ENCODE data around the gene PRXL2A. TPM values are rescaled to one million over a fixed set of nuclear protein-coding genes. Genes with fewer than 3 reads are reported as not detected.
"Not testable (repeated sequence)": the region's sequence is repeated elsewhere in the genome, so short reads cannot be mapped to it uniquely, and the experiment has no call there.

The PRXL2A gene
- total RNA-seq, 1 donor from 2014 or later: 11.5 TPM

DNA sequence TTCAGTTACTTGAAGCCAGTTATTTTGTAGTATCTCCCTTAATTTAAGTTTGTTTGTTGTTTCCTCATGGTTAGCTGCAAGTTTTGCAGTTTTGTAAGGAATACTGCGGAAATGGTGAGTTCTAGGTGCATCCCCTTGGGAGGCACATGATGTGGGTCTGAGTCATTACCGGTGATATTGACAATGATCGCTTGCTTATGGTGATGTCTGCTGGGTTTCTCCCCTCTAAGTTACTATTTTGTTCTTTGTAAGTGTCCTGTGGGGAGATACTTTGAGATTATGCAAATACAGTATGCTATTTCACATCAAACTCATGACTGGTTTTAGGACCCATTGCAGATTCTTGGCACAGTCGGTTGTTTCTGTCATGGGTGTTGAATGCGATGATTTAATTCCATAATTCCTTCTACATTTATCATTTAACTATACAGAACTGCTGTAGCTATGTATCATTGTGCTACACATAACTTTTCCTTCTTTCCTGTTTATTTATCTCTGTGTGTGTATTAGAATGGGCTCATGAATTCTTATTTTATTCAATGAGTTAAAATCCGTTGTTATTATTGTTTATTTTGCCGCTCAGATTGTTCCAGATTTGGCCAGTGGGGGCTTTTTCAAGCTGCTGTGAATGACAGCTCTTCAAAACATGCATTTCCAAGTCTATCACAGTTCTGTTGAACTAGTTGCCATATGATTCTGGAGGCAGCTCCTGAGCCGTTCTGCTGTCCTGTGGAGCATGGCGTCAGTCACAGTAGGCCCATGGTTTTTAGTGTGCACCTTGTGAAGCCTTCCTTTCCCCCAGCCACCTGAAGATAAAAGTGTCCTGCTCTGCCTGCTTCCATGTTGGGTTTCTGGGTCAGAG, 64.1 kb downstream of the PRXL2A start:
- intact Hi-C loops (cut with micrococcal nuclease): no loop called here

DNA sequence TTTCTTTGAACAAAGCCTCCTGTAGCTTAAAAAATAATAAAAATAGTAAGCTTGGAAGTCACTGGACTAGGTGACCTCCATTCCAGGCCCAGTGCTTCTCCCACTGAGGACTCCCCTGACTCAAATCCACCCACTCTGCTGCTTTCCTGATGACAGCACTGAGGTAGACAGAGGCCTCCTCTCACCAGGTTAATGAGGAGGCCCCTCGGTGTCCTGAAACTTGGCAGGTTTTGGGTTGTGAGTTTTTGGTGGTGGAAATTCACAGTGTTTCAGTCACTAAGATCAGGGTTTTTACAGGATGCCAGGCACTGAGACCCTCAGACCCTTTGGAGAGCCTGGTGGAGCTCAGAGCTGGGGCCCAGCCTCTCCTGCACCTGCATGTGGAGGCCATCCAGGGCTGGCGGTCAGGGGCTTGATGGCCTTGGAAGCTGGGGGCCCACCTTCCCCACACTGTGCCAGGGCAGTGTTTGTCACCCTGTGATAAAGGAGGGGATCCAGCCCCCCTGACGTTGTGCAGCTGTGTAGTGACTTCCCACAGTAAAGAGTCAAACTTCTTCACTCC, 64.8 kb downstream of the PRXL2A start:
- intact Hi-C loops (cut with micrococcal nuclease): no loop called here

DNA sequence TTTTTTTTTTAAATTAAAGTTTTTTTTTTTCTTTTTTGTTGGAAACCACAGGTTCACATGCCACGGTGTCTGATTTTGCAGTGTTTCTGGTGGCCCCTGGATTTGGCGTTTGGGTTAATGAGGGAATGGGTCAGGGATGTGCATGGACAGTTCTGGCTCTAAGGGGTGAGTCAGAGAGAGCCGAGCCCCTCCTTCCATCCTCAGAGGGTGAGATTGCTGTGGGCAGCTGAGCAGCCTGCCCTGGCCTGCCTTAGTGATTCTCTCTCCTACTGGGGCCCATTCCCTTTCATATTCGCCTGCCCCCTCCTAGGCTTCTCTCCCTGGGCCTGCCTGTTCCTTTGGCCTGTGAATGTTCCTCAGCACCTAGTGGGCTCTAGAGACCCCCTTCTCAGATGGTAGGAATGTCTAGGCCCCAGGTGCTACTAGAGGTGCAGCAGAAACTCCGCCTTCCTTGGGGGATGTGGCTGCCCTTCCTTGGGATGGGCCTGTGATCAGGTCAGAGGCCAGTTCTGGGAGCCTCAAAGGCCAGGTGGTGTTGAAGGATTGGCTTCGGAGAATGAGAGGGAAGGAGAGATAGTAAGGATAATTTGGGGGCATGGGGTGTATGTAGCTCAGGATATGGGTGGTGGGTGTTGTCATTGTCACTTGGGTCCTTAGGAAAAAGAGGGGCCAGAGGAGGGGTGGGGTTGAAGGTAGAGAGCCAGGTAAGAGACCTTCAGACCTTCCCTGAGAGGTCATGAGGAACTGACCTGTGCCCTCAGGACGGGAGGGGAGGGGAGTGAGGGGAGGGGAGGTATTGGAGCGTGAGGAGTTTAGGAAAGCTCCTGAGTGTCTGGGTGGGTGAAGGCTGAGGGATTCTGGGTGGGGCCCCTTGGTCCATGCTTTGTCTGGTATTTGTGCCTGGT, 65.6 kb downstream of the PRXL2A start:
- intact Hi-C loops (cut with micrococcal nuclease): no loop called here

DNA sequence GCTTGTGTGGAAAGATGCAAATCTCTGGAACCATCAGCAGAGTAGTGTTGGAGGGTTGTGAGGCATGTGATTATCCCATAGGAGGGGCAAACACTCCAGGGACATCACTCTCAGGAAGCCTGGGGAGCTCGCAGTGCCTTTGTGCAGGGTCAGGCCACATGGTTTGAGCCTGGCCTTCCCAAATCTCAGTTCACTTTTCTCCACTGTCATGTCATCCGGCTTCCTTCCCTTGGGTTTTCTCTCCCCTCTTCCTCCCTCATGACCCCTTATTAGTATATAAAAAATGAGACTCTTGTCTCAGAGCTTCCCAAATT, 66.2 kb downstream of the PRXL2A start:
- intact Hi-C loops (cut with micrococcal nuclease): no loop called here

GRCh38 chr10:80474941-80475340, 66.6 kb downstream of the PRXL2A start:
- intact Hi-C loops (cut with micrococcal nuclease): no loop called here

GRCh38 chr10:80475641-80476040, 67.3 kb downstream of the PRXL2A start:
- intact Hi-C loops (cut with micrococcal nuclease): not testable (repeated sequence)

- intact Hi-C loops (cut with micrococcal nuclease): no loop called here
These were observed 68.3 kb downstream of the PRXL2A start for GRCh38 chr10:80476685-80477084.

DNA sequence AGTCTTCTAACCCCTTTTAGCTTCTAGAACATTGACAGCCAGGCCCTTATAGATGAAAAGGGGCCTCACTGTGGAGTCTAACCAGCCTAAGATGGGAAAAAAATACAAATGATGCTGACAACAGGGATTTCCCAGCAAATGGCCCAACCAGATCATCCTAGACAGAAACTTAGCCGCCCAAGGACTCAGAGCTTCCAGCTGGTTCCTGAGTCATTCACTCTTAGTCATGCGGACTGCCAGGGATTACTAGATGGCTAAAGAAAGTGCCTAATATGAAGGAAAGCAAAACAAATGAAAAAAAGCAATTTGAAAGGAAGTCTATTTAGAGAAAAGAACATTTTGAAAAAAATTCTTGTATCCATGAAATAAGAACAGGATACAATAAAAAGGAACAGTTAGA, 69.5 kb downstream of the PRXL2A start:
- intact Hi-C loops (cut with micrococcal nuclease): no loop called here

GRCh38 chr10:80480373-80480772, 72.0 kb downstream of the PRXL2A start:
- intact Hi-C loops (cut with micrococcal nuclease): not testable (repeated sequence)

GRCh38 chr10:80480852-80481251, 72.5 kb downstream of the PRXL2A start:
- intact Hi-C loops (cut with micrococcal nuclease): no loop called here

DNA sequence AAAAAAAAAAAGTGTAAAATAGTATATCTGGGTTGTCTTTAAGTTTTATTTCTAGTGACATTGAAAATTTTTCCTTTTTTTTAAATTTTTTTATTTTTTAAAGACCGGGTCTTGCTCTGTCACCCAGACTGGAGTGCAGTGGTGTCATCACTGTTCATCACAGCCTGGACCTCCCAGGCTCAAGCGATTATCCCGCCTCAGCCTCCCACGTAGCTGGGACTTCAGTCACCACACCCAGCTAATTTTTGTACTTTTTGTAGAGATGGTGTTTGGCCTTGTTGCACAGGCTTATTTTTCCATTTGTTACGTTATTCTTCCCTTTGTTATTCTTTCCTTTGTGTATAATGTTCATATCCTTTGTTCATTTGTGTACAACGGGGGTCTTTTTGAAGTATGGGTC, 75.9 kb downstream of the PRXL2A start:
- intact Hi-C loops (cut with micrococcal nuclease): no loop called here

GRCh38 chr10:80484676-80485075, 76.3 kb downstream of the PRXL2A start:
- intact Hi-C loops (cut with micrococcal nuclease): no loop called here

DNA sequence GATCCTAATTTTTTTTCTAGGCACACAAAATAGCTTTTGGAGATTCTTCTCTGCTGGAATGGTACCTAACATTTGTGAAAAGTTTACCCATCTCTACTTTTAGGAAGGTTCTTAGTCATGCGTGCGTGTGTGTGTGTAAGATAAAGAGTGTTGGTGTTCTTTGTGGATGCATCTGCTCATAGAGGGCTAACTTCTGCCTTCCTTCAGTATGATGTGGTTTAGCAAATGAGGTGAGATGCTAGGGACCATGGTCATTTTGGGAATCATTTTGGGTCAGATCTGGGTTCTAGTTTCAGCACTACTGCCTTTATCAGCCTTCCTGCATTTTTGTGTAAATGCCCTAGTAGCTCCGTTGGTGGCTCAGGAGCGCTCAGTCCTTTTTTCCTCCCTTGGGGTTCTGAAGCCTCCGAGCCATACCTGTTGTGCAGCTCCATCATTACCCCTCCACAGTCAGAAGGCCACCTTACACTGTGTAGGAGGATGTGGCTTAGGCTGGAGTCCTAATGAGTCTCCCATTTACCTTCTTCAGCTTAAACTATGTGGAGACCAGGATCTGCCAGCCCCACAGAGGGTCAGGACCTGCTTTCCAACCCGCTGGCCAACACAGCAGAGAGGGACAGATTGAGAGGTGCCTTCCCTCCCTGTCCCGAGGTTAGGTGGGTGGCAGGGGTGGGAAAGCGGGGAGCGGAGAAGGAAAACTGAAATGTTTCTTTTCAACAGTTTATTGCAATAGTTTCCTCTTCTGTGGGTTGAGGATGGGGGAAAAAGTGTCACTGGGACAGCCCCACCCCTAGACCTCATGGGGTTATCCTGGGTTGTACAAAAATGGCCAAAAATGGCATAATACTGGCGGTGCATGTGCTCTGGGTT, 77.0 kb downstream of the PRXL2A start:
- intact Hi-C loops (cut with micrococcal nuclease): no loop called here

- intact Hi-C loops (cut with micrococcal nuclease): loop anchor here (2.0 kb wide), 2 partner anchors 19 to 27 kb away; no protein-coding TSS in a partner anchor
These were observed 77.8 kb downstream of the PRXL2A start for GRCh38 chr10:80485946-80486764.

Other genes with a start within 250 kb of the PRXL2A start
- gene ANXA11, start 203.0 kb upstream of the PRXL2A start, total RNA-seq: 231 and 244 TPM in 2 replicates
- gene MAT1A, start 118.9 kb upstream of the PRXL2A start, total RNA-seq: not detected in 2 replicates
- not detected in 2 replicates for gene DYDC1, start 51.8 kb upstream of the PRXL2A start, total RNA-seq
- gene DYDC2, start 51.8 kb upstream of the PRXL2A start, total RNA-seq: not detected in 2 replicates
- 118 and 119 TPM in 2 replicates for gene TSPAN14, start 45.8 kb downstream of the PRXL2A start, total RNA-seq
- gene SH2D4B, start 129.4 kb downstream of the PRXL2A start, total RNA-seq: 0.07 and 0.14 TPM in 2 replicates